ENCODE measurements around the gene MAP7D3. TPM values are rescaled to one million over a fixed set of nuclear protein-coding genes. Genes with fewer than 3 reads are reported as not detected.

Gene MAP7D3
- total RNA-seq, 4 donors from 2014 or later: 16.5 to 29.8 (median 23.2) TPM

DNA sequence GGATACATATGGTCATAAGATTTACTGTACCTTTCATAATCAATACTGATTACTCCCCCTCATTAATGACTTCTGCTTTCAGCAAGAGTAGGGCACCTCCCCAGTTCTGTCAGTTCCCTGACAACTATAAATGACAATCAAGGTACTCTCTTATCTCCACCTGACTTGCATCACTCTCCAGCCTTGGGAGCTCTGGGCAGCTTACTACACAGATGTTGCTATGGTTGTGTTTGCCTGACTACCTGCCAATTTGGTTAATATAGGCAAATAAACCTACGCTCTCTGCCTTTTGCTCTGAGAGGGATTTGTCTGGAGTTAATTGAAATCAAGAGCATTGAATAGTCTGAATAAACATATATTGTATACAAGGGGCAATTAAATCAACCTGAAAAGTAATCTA, 22.8 kb upstream of the MAP7D3 start:
- ATAC-seq (ENCODE audit: low FRiP score) (no peak), DNase-seq (ENCODE audit: low spot score) (no peak)
- TF ChIP-seq, protein P1, sequence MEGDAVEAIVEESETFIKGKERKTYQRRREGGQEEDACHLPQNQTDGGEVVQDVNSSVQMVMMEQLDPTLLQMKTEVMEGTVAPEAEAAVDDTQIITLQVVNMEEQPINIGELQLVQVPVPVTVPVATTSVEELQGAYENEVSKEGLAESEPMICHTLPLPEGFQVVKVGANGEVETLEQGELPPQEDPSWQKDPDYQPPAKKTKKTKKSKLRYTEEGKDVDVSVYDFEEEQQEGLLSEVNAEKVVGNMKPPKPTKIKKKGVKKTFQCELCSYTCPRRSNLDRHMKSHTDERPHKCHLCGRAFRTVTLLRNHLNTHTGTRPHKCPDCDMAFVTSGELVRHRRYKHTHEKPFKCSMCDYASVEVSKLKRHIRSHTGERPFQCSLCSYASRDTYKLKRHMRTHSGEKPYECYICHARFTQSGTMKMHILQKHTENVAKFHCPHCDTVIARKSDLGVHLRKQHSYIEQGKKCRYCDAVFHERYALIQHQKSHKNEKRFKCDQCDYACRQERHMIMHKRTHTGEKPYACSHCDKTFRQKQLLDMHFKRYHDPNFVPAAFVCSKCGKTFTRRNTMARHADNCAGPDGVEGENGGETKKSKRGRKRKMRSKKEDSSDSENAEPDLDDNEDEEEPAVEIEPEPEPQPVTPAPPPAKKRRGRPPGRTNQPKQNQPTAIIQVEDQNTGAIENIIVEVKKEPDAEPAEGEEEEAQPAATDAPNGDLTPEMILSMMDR (IDR thresholded peaks at IDR 0.05): no peak

- TF ChIP-seq, protein P1 (IDR thresholded peaks at IDR 0.05): no peak
- ATAC-seq (ENCODE audit: low FRiP score): no peak
- no peak for DNase-seq (ENCODE audit: low spot score)
These were observed 21.1 kb upstream of the MAP7D3 start for GRCh38 chrX:136272325-136272724.

DNA sequence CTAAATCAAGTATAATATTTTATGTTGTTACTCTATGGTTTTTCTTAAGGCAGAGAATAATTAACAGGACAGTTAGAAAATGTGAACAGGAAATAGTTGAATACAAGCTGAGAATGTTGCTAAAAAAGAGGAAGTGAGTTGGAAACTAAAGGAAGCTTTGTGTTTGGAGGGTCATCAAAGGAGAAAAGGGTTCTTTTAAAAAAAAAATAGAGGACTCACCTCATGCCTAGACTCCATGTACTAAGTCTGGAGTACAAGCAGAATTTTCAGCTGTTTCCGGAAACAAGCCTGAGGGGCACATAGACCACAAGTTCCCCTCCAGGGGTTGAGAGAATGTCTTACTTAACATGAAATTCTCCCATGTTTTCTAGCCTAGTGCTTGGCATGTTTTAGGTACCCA, 20.1 kb upstream of the MAP7D3 start:
- DNase-seq (ENCODE audit: low spot score) (no peak), ATAC-seq (ENCODE audit: low FRiP score) (no peak)
- TF ChIP-seq, protein P1 (IDR thresholded peaks at IDR 0.05): no peak

DNA sequence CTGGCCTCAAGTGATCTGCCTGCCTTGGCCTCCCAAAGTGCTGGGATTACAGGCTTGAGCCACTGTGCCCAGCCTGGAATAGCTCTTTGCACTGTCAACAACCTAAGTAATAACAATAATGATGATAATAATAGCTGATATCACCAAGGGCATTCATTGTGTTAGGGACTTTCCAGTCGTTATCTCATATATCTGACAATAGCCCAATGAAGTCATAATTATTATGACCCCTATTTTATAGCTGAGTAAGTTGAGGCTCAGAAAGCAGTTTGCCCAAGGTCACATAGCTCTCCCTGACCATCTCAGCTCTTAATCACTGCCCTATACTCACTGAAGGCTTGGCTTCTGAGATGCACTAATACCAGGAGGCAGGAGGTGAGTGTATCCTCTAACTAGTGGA, 18.7 kb upstream of the MAP7D3 start:
- TF ChIP-seq, protein P1 (IDR thresholded peaks at IDR 0.05): no peak
- ATAC-seq (ENCODE audit: low FRiP score): no peak
- no peak for DNase-seq (ENCODE audit: low spot score)

DNA sequence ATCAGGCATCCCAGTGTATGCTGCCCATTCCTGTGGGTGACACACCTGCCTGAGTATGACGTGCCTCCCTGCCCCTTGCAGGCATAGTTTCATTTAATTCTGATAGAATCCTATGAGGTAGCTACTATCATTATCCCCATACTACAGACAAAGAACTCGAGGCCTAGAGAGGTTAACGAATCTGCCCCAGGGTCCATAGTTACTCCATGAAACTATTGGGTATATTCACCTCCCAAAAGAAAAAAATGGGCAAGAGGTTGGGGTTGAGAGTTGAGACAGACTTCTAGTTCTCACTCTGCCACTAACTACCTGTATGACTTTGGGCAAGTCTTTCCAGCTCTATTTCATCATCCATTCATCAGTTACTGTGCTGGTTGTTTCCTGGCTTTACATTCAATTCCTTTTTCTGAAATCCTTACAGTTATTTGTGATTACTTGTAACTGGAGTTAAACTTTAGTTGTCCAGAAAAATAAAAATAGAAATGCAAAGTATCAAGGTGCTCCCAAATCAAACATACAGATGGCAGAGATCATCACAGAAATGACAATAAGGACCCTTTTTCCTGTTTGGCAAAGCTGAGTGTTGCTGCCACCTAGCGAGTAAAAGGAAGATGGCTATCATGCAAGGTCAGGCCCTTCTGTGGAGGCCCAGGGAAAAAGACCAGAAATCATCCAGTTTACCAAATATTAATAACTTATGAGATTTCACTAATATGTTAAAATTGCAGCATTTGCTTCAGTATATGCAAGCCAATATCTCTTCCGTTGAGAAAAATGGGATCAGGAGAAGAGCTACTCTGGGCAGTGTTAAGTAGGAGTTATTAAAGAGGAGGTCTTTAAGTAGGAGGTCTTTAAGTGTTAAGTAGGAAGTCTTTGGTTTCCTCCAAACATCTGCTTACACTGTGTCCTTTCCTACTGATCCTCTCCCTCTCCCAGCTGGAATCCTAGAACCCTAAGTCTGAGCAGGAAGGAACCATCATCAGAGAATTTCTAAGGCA, 17.1 kb upstream of the MAP7D3 start:
- no peak for DNase-seq (ENCODE audit: low spot score)
- TF ChIP-seq, protein P1 (IDR thresholded peaks at IDR 0.05): peak in 1 of 3 donors; percentile 26
- ATAC-seq (ENCODE audit: low FRiP score): no peak

DNA sequence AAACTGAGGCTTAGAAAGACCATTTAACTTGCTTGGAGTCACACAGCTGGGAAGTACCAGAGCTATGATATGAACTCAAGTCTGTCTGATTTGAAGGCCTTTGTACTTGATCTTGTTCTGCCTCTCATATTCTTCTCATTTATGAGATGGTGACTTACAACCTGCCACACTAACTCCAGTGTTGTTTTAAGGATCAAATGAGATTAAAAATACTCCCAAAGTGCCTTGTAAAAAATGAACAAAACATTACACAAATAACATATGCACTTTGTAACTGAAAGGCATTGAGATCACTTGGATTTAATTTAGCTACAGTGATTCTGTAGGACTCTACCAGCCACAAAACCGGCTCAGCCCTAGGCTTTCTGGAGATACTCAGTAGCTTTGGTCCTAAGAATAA, 15.6 kb upstream of the MAP7D3 start:
- TF ChIP-seq, protein P1 (IDR thresholded peaks at IDR 0.05): no peak
- no peak for ATAC-seq (ENCODE audit: low FRiP score)
- DNase-seq (ENCODE audit: low spot score): no peak

All from omental fat pad (tissue), 4 donors.